DND-41 (cell line): ENCODE measurements around the gene FRY.

Experiments
- EZH2 ChIP-seq: IDR thresholded peaks from 3 replicates; pipeline ENCODE4 v1.6.1; 2012; ENCODE audit warnings: borderline replicate concordance, low read depth, mild to moderate bottlenecking, moderate library complexity, low read length, inconsistent platforms; ENCODE audit not compliant: severe bottlenecking
- TF ChIP-seq, protein P1 (sequence below): IDR thresholded peaks from 2 replicates; pipeline ENCODE4 v1.5.1; 2012; ENCODE audit warnings: borderline replicate concordance, low read length, moderate library complexity, mild to moderate bottlenecking; ENCODE audit not compliant: poor library complexity, severe bottlenecking; ENCODE audit errors: extremely low read depth

DNA sequence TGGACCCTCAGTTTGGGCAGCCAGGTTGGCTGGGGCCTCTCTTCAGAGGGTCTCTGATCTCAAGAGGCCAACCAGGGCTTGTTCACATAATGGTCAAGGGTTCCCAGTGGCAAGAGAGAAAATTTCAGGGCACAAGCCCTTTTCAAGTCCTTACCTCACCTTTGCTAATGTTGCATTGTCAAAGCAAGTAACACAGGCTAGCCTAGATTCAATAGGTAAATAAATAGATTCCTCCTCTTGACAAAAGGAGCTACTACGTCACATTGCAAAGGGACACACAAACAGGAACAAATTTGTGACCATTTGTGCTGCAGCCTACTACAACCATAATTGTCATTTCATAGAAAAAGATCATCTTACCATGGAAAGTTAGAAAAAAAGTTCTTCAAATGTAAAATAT lies 33.9 kb upstream of the FRY start:
- TF ChIP-seq, protein P1, sequence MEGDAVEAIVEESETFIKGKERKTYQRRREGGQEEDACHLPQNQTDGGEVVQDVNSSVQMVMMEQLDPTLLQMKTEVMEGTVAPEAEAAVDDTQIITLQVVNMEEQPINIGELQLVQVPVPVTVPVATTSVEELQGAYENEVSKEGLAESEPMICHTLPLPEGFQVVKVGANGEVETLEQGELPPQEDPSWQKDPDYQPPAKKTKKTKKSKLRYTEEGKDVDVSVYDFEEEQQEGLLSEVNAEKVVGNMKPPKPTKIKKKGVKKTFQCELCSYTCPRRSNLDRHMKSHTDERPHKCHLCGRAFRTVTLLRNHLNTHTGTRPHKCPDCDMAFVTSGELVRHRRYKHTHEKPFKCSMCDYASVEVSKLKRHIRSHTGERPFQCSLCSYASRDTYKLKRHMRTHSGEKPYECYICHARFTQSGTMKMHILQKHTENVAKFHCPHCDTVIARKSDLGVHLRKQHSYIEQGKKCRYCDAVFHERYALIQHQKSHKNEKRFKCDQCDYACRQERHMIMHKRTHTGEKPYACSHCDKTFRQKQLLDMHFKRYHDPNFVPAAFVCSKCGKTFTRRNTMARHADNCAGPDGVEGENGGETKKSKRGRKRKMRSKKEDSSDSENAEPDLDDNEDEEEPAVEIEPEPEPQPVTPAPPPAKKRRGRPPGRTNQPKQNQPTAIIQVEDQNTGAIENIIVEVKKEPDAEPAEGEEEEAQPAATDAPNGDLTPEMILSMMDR: no peak
- no peak for TF ChIP-seq EZH2
